ENCODE data around the gene MYL9. TPM values are rescaled to one million over a fixed set of nuclear protein-coding genes. Genes with fewer than 3 reads are reported as not detected.

MYL9 gene
- polyA plus RNA-seq, 1 donor from 2014 or later = not detected

DNA sequence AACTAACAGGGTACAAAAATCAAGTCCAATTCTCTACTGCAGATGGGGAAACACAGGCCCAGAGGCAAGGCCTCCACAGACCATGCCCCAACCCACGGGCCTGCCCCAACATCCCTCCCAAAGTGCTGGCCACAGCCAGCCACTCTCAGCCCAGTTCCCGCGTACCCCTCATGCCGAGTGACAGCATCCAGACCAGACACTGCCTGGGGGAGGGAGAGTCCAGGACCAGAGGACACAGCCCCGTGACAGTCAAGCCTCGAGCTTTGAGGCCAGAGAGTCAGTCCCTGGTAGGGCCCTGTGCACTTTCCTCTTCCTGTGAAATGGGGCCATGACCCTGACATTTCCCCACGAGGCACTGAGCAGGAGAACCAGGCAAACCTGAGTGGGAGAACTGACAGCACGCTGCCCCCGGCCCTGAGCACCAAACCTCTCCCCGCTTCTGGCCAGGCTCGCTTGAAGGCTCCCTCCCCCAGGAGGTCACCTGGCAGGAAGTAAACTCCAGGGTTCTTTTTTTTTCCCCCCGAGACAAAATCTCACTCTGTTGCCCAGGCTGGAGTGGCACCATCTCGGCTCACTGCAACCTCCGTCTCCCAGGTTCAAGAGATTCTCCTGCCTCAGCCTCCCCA lies 4.9 kb downstream of the MYL9 start:
- Histone ChIP-seq H3K4me2 (ENCODE audit: low read length) (no peak overlapping the region), H3K9me2 (ENCODE audit: insufficient read depth, low read length) (no peaks in the 10 kb centered on the region), H3K9ac (ENCODE audit: low read length) (no peak overlapping the region), H3K9me3 (ENCODE audit: low read length) (no peaks in the 10 kb centered on the region), H4K20me1 (ENCODE audit: insufficient read depth) (no peaks in the 10 kb centered on the region), H2AFZ (ENCODE audit: low read depth, low read length) (no peak overlapping the region), H3K36me3 (ENCODE audit: insufficient read depth, low read length) (no peaks in the 10 kb centered on the region), H3K4me3 (ENCODE audit: low read length) (no peak overlapping the region), H3K27ac (ENCODE audit: low read length) (no peak overlapping the region), H3K27me3 (ENCODE audit: insufficient read depth, low read depth, low read length) (no peaks in the 10 kb centered on the region), H3K79me2 (replicated peaks; ENCODE audit: insufficient read depth, low read length) (no peaks in the 10 kb centered on the region), H3F3A (ENCODE audit: insufficient read depth, low read length, poor library complexity, severe bottlenecking) (no peaks in the 10 kb centered on the region)
- TF ChIP-seq TAF1 (IDR thresholded peaks at IDR 0.05; ENCODE audit: low read depth) (no peak), EP300 (conservative IDR thresholded peaks at IDR 0.05; ENCODE audit: poor library complexity, severe bottlenecking) (no peak), EZH2 (IDR thresholded peaks at IDR 0.05; ENCODE audit: borderline replicate concordance, insufficient read depth, low read length, poor library complexity, severe bottlenecking) (no peak), POLR2AphosphoS5 (IDR thresholded peaks at IDR 0.05) (no peak), SMC3 (conservative IDR thresholded peaks at IDR 0.05; ENCODE audit: poor library complexity) (no peak), MXI1 (conservative IDR thresholded peaks at IDR 0.05; ENCODE audit: poor library complexity, severe bottlenecking) (no peak), CTCF (IDR thresholded peaks at IDR 0.05; ENCODE audit: poor library complexity, severe bottlenecking) (no peak), RAD21 (conservative IDR thresholded peaks at IDR 0.05) (no peak)
- TF ChIP-seq, protein P1, sequence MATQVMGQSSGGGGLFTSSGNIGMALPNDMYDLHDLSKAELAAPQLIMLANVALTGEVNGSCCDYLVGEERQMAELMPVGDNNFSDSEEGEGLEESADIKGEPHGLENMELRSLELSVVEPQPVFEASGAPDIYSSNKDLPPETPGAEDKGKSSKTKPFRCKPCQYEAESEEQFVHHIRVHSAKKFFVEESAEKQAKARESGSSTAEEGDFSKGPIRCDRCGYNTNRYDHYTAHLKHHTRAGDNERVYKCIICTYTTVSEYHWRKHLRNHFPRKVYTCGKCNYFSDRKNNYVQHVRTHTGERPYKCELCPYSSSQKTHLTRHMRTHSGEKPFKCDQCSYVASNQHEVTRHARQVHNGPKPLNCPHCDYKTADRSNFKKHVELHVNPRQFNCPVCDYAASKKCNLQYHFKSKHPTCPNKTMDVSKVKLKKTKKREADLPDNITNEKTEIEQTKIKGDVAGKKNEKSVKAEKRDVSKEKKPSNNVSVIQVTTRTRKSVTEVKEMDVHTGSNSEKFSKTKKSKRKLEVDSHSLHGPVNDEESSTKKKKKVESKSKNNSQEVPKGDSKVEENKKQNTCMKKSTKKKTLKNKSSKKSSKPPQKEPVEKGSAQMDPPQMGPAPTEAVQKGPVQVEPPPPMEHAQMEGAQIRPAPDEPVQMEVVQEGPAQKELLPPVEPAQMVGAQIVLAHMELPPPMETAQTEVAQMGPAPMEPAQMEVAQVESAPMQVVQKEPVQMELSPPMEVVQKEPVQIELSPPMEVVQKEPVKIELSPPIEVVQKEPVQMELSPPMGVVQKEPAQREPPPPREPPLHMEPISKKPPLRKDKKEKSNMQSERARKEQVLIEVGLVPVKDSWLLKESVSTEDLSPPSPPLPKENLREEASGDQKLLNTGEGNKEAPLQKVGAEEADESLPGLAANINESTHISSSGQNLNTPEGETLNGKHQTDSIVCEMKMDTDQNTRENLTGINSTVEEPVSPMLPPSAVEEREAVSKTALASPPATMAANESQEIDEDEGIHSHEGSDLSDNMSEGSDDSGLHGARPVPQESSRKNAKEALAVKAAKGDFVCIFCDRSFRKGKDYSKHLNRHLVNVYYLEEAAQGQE (IDR thresholded peaks at IDR 0.05; ENCODE audit: borderline replicate concordance) = no peak

- no peaks in the 10 kb centered on the region for H3K27me3 ChIP-seq (ENCODE audit: insufficient read depth, low read depth, low read length)
- no peaks in the 10 kb centered on the region for H4K20me1 ChIP-seq (ENCODE audit: insufficient read depth)
- no peak overlapping the region for H3K27ac ChIP-seq (ENCODE audit: low read length)
- no peaks in the 10 kb centered on the region for H3K36me3 ChIP-seq (ENCODE audit: insufficient read depth, low read length)
- H3K9me2 ChIP-seq (ENCODE audit: insufficient read depth, low read length) = no peaks in the 10 kb centered on the region
- no peak overlapping the region for H2AFZ ChIP-seq (ENCODE audit: low read depth, low read length)
- no peaks in the 10 kb centered on the region for H3F3A ChIP-seq (ENCODE audit: insufficient read depth, low read length, poor library complexity, severe bottlenecking)
- no peak overlapping the region for H3K4me2 ChIP-seq (ENCODE audit: low read length)
- H3K4me3 ChIP-seq (ENCODE audit: low read length) = no peak overlapping the region
- TF ChIP-seq POLR2AphosphoS5 (IDR thresholded peaks at IDR 0.05) (no peak), SMC3 (conservative IDR thresholded peaks at IDR 0.05; ENCODE audit: poor library complexity) (no peak), CTCF (IDR thresholded peaks at IDR 0.05; ENCODE audit: poor library complexity, severe bottlenecking) (no peak), EP300 (conservative IDR thresholded peaks at IDR 0.05; ENCODE audit: poor library complexity, severe bottlenecking) (no peak), MXI1 (conservative IDR thresholded peaks at IDR 0.05; ENCODE audit: poor library complexity, severe bottlenecking) (no peak), RAD21 (conservative IDR thresholded peaks at IDR 0.05) (no peak)
- TF ChIP-seq, protein P1 (IDR thresholded peaks at IDR 0.05; ENCODE audit: borderline replicate concordance) = no peak
- no peaks in the 10 kb centered on the region for H3K9me3 ChIP-seq (ENCODE audit: low read length)
- no peaks in the 10 kb centered on the region for H3K79me2 ChIP-seq (replicated peaks; ENCODE audit: insufficient read depth, low read length)
- no peak overlapping the region for H3K9ac ChIP-seq (ENCODE audit: low read length)
Observed at GRCh38 chr20:36547186-36548005, 6.1 kb downstream of the MYL9 start.
